Adrenal gland (tissue), 12 donors: ENCODE results near the gene CUL9. TPM values are rescaled to one million over a fixed set of nuclear protein-coding genes. Genes with fewer than 3 reads are reported as not detected.

Source experiments
- DNase-seq, 7 donors: peaks; one replicate each; pipeline ENCODE4 v3.0.0-alpha.2; 2019 to 2020
- H3K27ac ChIP-seq, 5 donors: fragments of 200-600 bp; sonication (generic) in 4 of 5; 1 replicate in 3 of 5; 2 replicates in 2 of 5; pipeline versions ENCODE4 v1.5.1 to v1.8.0; 2016 to 2020; ENCODE audit warnings: mild to moderate bottlenecking in 1 of 5
- H3K27me3 ChIP-seq: fragments of 200-600 bp; 2 replicates; pipeline ENCODE4 v1.8.0; 2021
- H3K36me3 ChIP-seq, 2 donors: fragments of 200-600 bp; replicated peaks in 1 of 2; 1 replicate in 1 of 2; 2 replicates in 1 of 2; pipeline versions ENCODE4 v1.5.1 to v1.8.0; 2018 to 2022
- H3K4me1 ChIP-seq, 2 donors: fragments of 200-600 bp; replicated peaks in 1 of 2; 1 replicate in 1 of 2; 2 replicates in 1 of 2; pipeline versions ENCODE4 v1.5.1 to v1.8.0; 2018 to 2021
- H3K4me3 ChIP-seq, 4 donors: fragments of 200-600 bp; sonication (generic) in 3 of 4; one replicate each; pipeline ENCODE4 v1.5.1; 2016 to 2018
- H3K9me3 ChIP-seq, 3 donors: fragments of 200-600 bp; sonication (generic) in 1 of 3; replicated peaks in 1 of 3; 1 replicate in 2 of 3; 2 replicates in 1 of 3; pipeline versions ENCODE4 v1.5.1 to v1.8.0; 2016 to 2021
- POLR2A ChIP-seq, 2 donors: fragments of 450-650 bp; IDR thresholded peaks; one replicate each; pipeline ENCODE4 v1.6.1; 2017; ENCODE audit warnings: antibody characterized with exemption in 2 of 2, mild to moderate bottlenecking in 2 of 2, moderate library complexity in 1 of 2
- WGBS, 4 donors: extraction: QIAGEN DNeasy Blood & Tissue Kit in 2 of 4; methylation state at CpG; one replicate each; pipeline versions ENCODE4 v1.1.5 to v1.1.7; 2013 to 2017; 5-methylcytosine and 5-hydroxymethylcytosine counted together
- intact Hi-C, 2 donors: fragments of 100-400 bp; cut with DNase I; formaldehyde crosslinking; loops; one replicate each; pipeline versions ENCODE4 v1.14.1 to v1.15.0; 2022 to 2023
- polyA plus RNA-seq, 3 donors: library from polyadenylated mRNA; stranded (reverse); fragments of 200-250 nt in 2 of 3; fragments of 350-450 nt in 1 of 3; fragmentation: Illumina TruSeq in 1 of 3; extraction: RNeasy Lipid Tissue Mini Kit (QIAGEN cat#74804) in 1 of 3; gene quantifications; one replicate each; pipeline ENCODE4 v1.2.3, GENCODE V29; 2013 to 2014
- total RNA-seq, 9 donors: library from RNA; depleted of rRNA in 4 of 9; stranded (reverse); fragments of >200 nt in 4 of 9; fragments of 120-200 nt in 1 of 9; fragmentation: NEBNext Ultra II Directional in 1 of 9; extraction: Animal tissue kit (Norgen Biotek cat#: 25700) in 1 of 9; gene quantifications; one replicate each; pipeline versions ENCODE4 v1.1.0 to v1.2.4, GENCODE V29; 2013 to 2023
- TF ChIP-seq, protein P1 (sequence below), 6 experiments: fragments of 450-650 bp in 4 of 6; fragments of 200-600 bp in 2 of 6; sonication (generic) in 1 of 6; IDR thresholded peaks; 1 replicate in 5 of 6; 2 replicates in 1 of 6; pipeline versions ENCODE4 v1.5.1 to v1.8.0; 2016 to 2021; ENCODE audit warnings: antibody characterized with exemption in 6 of 6, mild to moderate bottlenecking in 2 of 6, moderate library complexity in 1 of 6
- donor health status: healthy with polysubstance abuse.
- donor health status: Bipolar disorder and iron deficiency.
- donor health status: DM: yes; HTN: yes; CAD: no.
- donor health status: DM: no; HTN: no; CAD: no.
- donor health status: DM: no; HTN: no; CAD: no.
- donor health status: DM: yes; HTN: yes; CAD: no.

The CUL9 gene
- total and polyA plus RNA-seq, 12 donors: 13.3 to 195 (median 33.8) TPM

DNA sequence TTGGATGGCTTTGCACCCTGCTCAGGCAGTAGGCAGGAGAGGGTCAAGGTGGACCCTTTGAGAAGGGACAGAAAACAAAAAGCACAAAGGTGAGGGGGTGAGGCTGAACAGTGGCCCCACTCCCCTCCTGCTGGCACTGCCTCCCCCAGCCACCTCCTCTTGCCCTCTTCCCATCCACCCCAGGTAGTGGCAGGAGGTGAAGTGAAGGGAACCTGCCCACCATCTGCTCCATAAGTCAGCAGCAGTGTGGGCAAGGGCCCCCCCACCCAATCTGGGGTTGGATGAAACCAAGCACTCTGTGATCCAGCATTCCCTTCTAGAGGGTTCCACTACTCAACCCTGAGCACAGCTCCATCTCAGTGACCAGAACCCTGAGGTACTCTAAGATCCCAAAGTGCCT is 89.9 kb downstream of the CUL9 start:
- Histone ChIP-seq H3K27ac (no peak overlapping the region), H3K4me1 (peaks cover 22 to 26% of the 10 kb centered on the region in 2 donors), H3K9me3 (no peaks in the 10 kb centered on the region), H3K36me3 (no peaks in the 10 kb centered on the region), H3K27me3 (peaks cover 8% of the 10 kb centered on the region), H3K4me3 (no peak overlapping the region)
- no peak for TF ChIP-seq POLR2A (IDR thresholded peaks at IDR 0.05)
- TF ChIP-seq, protein P1, sequence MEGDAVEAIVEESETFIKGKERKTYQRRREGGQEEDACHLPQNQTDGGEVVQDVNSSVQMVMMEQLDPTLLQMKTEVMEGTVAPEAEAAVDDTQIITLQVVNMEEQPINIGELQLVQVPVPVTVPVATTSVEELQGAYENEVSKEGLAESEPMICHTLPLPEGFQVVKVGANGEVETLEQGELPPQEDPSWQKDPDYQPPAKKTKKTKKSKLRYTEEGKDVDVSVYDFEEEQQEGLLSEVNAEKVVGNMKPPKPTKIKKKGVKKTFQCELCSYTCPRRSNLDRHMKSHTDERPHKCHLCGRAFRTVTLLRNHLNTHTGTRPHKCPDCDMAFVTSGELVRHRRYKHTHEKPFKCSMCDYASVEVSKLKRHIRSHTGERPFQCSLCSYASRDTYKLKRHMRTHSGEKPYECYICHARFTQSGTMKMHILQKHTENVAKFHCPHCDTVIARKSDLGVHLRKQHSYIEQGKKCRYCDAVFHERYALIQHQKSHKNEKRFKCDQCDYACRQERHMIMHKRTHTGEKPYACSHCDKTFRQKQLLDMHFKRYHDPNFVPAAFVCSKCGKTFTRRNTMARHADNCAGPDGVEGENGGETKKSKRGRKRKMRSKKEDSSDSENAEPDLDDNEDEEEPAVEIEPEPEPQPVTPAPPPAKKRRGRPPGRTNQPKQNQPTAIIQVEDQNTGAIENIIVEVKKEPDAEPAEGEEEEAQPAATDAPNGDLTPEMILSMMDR (IDR thresholded peaks at IDR 0.05): no peak
- DNase-seq: no peak
- intact Hi-C loops: no loop called here

DNA sequence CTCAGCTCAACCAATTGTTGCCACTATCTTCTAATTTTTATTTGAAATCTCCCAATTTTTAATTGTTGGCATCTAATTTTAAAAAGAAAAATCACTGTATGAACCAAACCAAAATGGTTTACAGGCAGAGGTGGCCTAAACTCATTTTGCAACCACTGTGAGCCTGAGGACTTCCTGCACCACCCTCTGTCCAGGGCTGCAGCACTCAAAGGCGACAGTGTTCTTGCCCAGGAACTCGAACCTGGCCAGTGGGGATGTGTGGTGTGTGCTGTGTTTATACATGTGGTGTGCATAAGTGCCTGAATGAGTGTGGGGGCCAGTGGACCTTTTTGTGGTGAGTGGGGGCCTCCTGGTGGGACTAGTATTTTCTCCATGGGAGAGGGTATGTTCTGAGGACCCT is 91.7 kb downstream of the CUL9 start:
- no peak for DNase-seq
- Histone ChIP-seq H3K27ac (no peak overlapping the region), H3K4me1 (peaks cover 11 to 17% of the 10 kb centered on the region in 2 donors), H3K9me3 (no peaks in the 10 kb centered on the region), H3K27me3 (peaks cover 8% of the 10 kb centered on the region), H3K36me3 (no peaks in the 10 kb centered on the region), H3K4me3 (no peak overlapping the region)
- 61 to 77% (median 69%) methylated on average over 2 of the region's 2 CpGs for WGBS, 4 donors
- TF ChIP-seq, protein P1 (IDR thresholded peaks at IDR 0.05): no peak
- no peak for TF ChIP-seq POLR2A (IDR thresholded peaks at IDR 0.05)
- intact Hi-C loops: no loop called here

Other genes with a start within 250 kb of the CUL9 start
- gene GNMT, start 221.4 kb upstream of the CUL9 start, total RNA-seq: under 1 TPM in 5 of 9 donors, not detected in 4; 0.28 to 0.65 (median 0.52) TPM
- gene GNMT, start 221.4 kb upstream of the CUL9 start, polyA plus RNA-seq: 1 to 10 TPM in 2 of 3 donors, under 1 TPM in 1; 0.29 to 4.4 (median 1.1) TPM
- 10 to 100 TPM; 21.0 to 63.9 (median 34.3) TPM for gene PEX6, start 203.0 kb upstream of the CUL9 start, total RNA-seq
- 10 to 100 TPM in 2 of 3 donors, 1 to 10 TPM in 1; 7.4 to 41.7 (median 22.7) TPM for gene PEX6, start 203.0 kb upstream of the CUL9 start, polyA plus RNA-seq
- 10 to 100 TPM; 24.2 to 97.8 (median 32.5) TPM for gene PPP2R5D, start 197.6 kb upstream of the CUL9 start, total RNA-seq
- gene PPP2R5D, start 197.6 kb upstream of the CUL9 start, polyA plus RNA-seq: 10 to 100 TPM; 29.7 to 38.9 (median 37.9) TPM
- gene MEA1, start 168.2 kb upstream of the CUL9 start, total RNA-seq: 100 to 1,000 TPM in 2 of 9 donors, 10 to 100 TPM in 7; 54.6 to 109 (median 69.8) TPM
- gene MEA1, start 168.2 kb upstream of the CUL9 start, polyA plus RNA-seq: 100 to 1,000 TPM in 2 of 3 donors, 10 to 100 TPM in 1; 81.1 to 142 (median 135) TPM
- gene KLHDC3, start 167.9 kb upstream of the CUL9 start, total RNA-seq: 100 to 1,000 TPM in 7 of 9 donors, 10 to 100 TPM in 2; 72.3 to 139 (median 107) TPM
- 100 to 1,000 TPM in 2 of 3 donors, 10 to 100 TPM in 1; 51.2 to 144 (median 112) TPM for gene KLHDC3, start 167.9 kb upstream of the CUL9 start, polyA plus RNA-seq
- 100 to 1,000 TPM in 1 of 9 donors, 10 to 100 TPM in 8; 37.9 to 109 (median 53.7) TPM for gene RRP36, start 160.6 kb upstream of the CUL9 start, total RNA-seq
- 10 to 100 TPM; 29.6 to 98.2 (median 32.1) TPM for gene RRP36, start 160.6 kb upstream of the CUL9 start, polyA plus RNA-seq
- 10 to 100 TPM; 17.9 to 52.5 (median 35.5) TPM for gene CUL7, start 128.3 kb upstream of the CUL9 start, total RNA-seq
- gene CUL7, start 128.3 kb upstream of the CUL9 start, polyA plus RNA-seq: 10 to 100 TPM; 12.0 to 30.6 (median 19.3) TPM
- 100 to 1,000 TPM in 1 of 9 donors, 10 to 100 TPM in 8; 16.7 to 118 (median 74.6) TPM for gene MRPL2, start 122.8 kb upstream of the CUL9 start, total RNA-seq
- gene MRPL2, start 122.8 kb upstream of the CUL9 start, polyA plus RNA-seq: 100 to 1,000 TPM in 2 of 3 donors, 10 to 100 TPM in 1; 65.9 to 143 (median 124) TPM
- gene KLC4, start 122.6 kb upstream of the CUL9 start, total RNA-seq: 10 to 100 TPM; 16.1 to 51.9 (median 33.3) TPM
- gene KLC4, start 122.6 kb upstream of the CUL9 start, polyA plus RNA-seq: 10 to 100 TPM; 14.2 to 84.9 (median 47.1) TPM
- 10 to 100 TPM in 4 of 9 donors, 1 to 10 TPM in 5; 2.8 to 16.7 (median 8.4) TPM for gene PTK7, start 105.9 kb upstream of the CUL9 start, total RNA-seq
- gene PTK7, start 105.9 kb upstream of the CUL9 start, polyA plus RNA-seq: 10 to 100 TPM in 1 of 3 donors, 1 to 10 TPM in 2; 2.8 to 14.2 (median 8.1) TPM
- gene SRF, start 10.9 kb upstream of the CUL9 start, total RNA-seq: 10 to 100 TPM in 8 of 9 donors, 1 to 10 TPM in 1; 7.3 to 30.9 (median 23.8) TPM
- 10 to 100 TPM; 12.6 to 23.3 (median 22.4) TPM for gene SRF, start 10.9 kb upstream of the CUL9 start, polyA plus RNA-seq
- gene DNPH1, start 47.3 kb downstream of the CUL9 start, total RNA-seq: 100 to 1,000 TPM in 6 of 9 donors, 10 to 100 TPM in 3; 57.2 to 229 (median 133) TPM
- gene DNPH1, start 47.3 kb downstream of the CUL9 start, polyA plus RNA-seq: 100 to 1,000 TPM in 1 of 3 donors, 10 to 100 TPM in 2; 33.7 to 143 (median 95.1) TPM
- gene TTBK1, start 61.3 kb downstream of the CUL9 start, total RNA-seq: 1 to 10 TPM in 3 of 9 donors, under 1 TPM in 6; 0.17 to 1.8 (median 0.44) TPM
- 1 to 10 TPM in 1 of 3 donors, under 1 TPM in 2; 0.81 to 5.4 (median 0.95) TPM for gene TTBK1, start 61.3 kb downstream of the CUL9 start, polyA plus RNA-seq
- under 1 TPM in 1 of 9 donors, not detected in 8; 0.14 TPM for gene SLC22A7, start 116.1 kb downstream of the CUL9 start, total RNA-seq
- gene SLC22A7, start 116.1 kb downstream of the CUL9 start, polyA plus RNA-seq: not detected
- gene CRIP3, start 126.6 kb downstream of the CUL9 start, total RNA-seq: 1 to 10 TPM in 3 of 9 donors, not detected in 6; 1.2 to 1.5 (median 1.5) TPM
- 1 to 10 TPM in 2 of 3 donors, under 1 TPM in 1; 0.44 to 8.9 (median 2.5) TPM for gene CRIP3, start 126.6 kb downstream of the CUL9 start, polyA plus RNA-seq
- gene ZNF318, start 187.5 kb downstream of the CUL9 start, total RNA-seq: 10 to 100 TPM; 10.1 to 19.3 (median 13.9) TPM
- 10 to 100 TPM in 1 of 3 donors, 1 to 10 TPM in 2; 5.9 to 13.8 (median 9.2) TPM for gene ZNF318, start 187.5 kb downstream of the CUL9 start, polyA plus RNA-seq
- 10 to 100 TPM; 19.1 to 40.0 (median 24.2) TPM for gene ABCC10, start 245.3 kb downstream of the CUL9 start, total RNA-seq
- gene ABCC10, start 245.3 kb downstream of the CUL9 start, polyA plus RNA-seq: 100 to 1,000 TPM in 1 of 3 donors, 10 to 100 TPM in 1, 1 to 10 TPM in 1; 8.5 to 123 (median 70.7) TPM